ENCODE data around the gene MMP19.

The MMP19 gene

GRCh38 chr12:55812088-55812487 is 30.6 kb downstream of the MMP19 start:
- DNase-seq (ENCODE audit: low spot score), result no peak

DNA sequence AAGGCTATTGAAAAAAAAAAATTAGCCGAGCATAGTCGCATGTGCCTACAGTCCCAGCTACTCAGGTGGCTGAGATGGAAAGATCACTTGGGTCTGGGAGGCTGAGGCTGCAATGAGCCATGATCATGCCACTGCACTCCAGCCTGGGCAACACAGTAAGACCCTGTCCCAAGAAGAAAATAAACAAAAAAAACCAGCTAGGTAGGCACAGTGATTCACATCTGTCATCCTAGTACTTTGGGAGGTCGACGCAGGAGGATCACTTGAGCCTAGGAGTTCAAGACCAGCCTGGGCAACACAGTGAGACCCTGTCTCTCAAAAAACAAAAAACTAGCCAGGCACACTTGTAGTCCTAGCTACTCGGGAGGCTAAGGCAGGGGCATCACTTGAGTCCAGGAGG is 33.5 kb downstream of the MMP19 start:
- no peak for DNase-seq (ENCODE audit: low spot score)

DNA sequence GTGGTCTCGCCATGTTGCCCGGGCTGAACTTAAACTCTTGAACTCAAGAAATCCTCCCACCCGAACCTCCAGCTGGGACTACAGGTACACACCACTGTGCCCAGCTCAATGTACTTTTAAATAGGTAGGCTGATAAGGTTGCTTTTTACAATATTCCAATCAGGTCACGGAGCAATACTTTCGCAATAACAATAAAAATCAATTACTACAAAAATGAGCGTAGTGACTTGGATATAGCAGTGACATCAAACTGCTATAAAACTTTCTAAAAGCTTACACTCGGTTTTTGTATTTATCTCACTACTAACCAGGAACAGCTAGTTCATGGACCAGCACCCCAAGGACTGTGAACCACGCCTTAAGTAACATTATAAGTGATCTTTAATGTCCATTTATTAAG is 35.8 kb downstream of the MMP19 start:
- no peak for DNase-seq (ENCODE audit: low spot score)

GRCh38 chr12:55797550-55797949 is 45.2 kb downstream of the MMP19 start:
- DNase-seq (ENCODE audit: low spot score), result no peak

GRCh38 chr12:55797068-55797467 is 45.7 kb downstream of the MMP19 start:
- peak; percentile 64 for DNase-seq (ENCODE audit: low spot score)

DNA sequence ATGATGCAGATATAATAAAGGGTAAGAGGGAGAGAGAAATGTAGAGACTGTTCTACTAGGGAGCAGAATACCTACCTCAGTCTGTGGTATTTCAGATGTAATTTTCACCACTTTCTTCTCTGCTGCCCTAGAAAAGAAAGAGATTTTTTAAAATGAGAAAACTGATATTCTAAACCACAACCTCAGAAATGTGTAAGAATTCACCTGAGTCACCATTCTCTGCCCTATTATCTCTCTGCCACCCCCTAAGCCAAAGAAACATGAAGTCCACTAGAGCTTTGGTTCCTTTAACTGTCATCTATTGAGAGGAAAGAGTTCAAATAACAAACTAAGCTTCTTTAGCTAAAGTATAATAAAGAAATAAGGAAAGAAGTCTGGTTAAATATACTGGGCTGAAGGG is 46.8 kb downstream of the MMP19 start:
- DNase-seq (ENCODE audit: low spot score), result no peak

DNA sequence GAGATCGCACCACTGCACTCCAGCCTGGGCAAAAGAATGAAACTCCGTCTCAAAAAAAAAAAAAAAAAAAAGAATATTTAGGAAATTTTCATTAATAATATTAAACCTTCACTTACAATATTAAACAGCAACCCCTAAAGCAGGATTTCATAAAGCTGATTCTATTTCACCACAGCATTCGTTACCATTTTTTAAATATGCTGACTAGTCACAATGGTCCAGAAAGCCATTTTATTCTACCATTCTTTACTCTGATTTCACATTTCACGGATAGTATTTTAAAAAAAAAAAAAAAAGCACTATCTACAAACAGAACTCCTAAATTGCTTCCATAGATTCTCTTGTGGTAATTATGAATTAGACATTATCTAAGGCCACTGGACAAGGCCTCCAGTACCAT is 52.8 kb downstream of the MMP19 start:
- no peak for DNase-seq (ENCODE audit: low spot score)

DNA sequence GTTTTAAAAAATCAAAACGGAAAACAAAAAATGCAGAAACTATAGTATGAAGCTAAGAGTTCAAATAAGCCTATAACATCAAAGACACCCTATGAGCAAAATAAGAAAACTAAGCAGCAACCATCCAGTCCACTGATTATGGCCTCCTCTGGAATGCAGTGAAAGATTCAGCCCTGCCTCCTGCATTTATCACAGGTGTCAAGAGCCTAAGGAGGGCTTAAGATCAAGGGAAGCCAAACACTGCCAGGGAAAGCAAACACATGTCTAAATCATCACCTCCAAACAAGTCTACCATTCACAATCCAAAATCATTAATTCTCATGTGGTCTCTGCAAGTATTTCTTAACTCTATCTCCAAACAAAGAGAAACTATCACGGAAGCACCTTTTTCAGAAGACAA is 53.6 kb downstream of the MMP19 start:
- no peak for DNase-seq (ENCODE audit: low spot score)

DNA sequence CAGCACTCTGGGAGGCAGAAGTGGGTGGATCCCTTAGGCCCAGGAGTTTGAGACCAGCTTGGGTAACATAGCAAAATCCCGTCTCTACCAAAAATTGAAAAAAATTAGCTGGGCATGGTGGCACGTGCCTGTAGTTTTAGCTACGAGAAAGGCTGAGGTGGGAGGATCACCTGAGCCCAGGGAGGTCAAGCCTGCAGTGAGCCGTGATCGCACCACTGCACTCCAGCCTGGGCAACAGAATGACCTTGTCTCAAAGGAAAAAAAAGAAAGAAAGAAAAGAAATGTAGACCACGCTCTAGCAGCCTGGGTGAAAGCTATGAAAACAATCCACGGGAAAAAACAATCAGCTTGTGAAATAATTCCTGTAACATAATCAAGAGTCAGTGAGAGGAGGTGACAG is 54.2 kb downstream of the MMP19 start:
- DNase-seq (ENCODE audit: low spot score), result no peak
